SK-N-SH (cell line): ENCODE results near the gene EAPP.

Experiments used
- EP300 ChIP-seq, 2 experiments: IDR thresholded peaks; 2 replicates each; pipeline versions ENCODE4 v1.4.0 to v1.6.1; 2012; ENCODE audit warnings: borderline replicate concordance in 1 of 2, low read depth in 1 of 2, low read length in 1 of 2
- GABPA ChIP-seq: IDR thresholded peaks from 2 replicates; pipeline ENCODE4 v1.4.0; 2012; ENCODE audit warnings: low read depth, mild to moderate bottlenecking
- NRF1 ChIP-seq: IDR thresholded peaks from 2 replicates; pipeline ENCODE4 v1.6.1; 2012; ENCODE audit warnings: low read depth, mild to moderate bottlenecking, low read length
- POLR2AphosphoS5 ChIP-seq: IDR thresholded peaks from 2 replicates; pipeline ENCODE4 v1.6.1; 2012; ENCODE audit warnings: low read depth, low read length
- RAD21 ChIP-seq: IDR thresholded peaks from 2 replicates; pipeline ENCODE4 v1.6.1; 2012; ENCODE audit warnings: mild to moderate bottlenecking, low read length
- REST ChIP-seq: IDR thresholded peaks from 2 replicates; pipeline ENCODE4 v1.6.1; 2012; ENCODE audit warnings: mild to moderate bottlenecking, low read depth, low read length, moderate library complexity
- TAF1 ChIP-seq: IDR thresholded peaks from 2 replicates; pipeline ENCODE4 v1.6.1; 2012; ENCODE audit warnings: low read depth, mild to moderate bottlenecking, low read length, moderate library complexity, borderline replicate concordance
- TF ChIP-seq, protein P1 (sequence below): fragments of 200-600 bp; sonication (generic); IDR thresholded peaks from 2 replicates; pipeline ENCODE4 v1.6.1; 2017; ENCODE audit warnings: antibody characterized with exemption, mild to moderate bottlenecking, moderate library complexity
- TF ChIP-seq, protein P2 (sequence below): IDR thresholded peaks from 2 replicates; pipeline ENCODE4 v1.4.0; 2012; ENCODE audit warnings: low read depth, borderline replicate concordance

- TF ChIP-seq TAF1 (no peak), REST (no peak), NRF1 (no peak), EP300 (IDR thresholded peaks at IDR 0.05; ENCODE audit: borderline replicate concordance in 1 of 2, low read depth in 1 of 2, low read length in 1 of 2) (no peak), GABPA (no peak), RAD21 (no peak), POLR2AphosphoS5 (no peak)
- TF ChIP-seq, protein P1, sequence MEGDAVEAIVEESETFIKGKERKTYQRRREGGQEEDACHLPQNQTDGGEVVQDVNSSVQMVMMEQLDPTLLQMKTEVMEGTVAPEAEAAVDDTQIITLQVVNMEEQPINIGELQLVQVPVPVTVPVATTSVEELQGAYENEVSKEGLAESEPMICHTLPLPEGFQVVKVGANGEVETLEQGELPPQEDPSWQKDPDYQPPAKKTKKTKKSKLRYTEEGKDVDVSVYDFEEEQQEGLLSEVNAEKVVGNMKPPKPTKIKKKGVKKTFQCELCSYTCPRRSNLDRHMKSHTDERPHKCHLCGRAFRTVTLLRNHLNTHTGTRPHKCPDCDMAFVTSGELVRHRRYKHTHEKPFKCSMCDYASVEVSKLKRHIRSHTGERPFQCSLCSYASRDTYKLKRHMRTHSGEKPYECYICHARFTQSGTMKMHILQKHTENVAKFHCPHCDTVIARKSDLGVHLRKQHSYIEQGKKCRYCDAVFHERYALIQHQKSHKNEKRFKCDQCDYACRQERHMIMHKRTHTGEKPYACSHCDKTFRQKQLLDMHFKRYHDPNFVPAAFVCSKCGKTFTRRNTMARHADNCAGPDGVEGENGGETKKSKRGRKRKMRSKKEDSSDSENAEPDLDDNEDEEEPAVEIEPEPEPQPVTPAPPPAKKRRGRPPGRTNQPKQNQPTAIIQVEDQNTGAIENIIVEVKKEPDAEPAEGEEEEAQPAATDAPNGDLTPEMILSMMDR = no peak
- TF ChIP-seq, protein P2, sequence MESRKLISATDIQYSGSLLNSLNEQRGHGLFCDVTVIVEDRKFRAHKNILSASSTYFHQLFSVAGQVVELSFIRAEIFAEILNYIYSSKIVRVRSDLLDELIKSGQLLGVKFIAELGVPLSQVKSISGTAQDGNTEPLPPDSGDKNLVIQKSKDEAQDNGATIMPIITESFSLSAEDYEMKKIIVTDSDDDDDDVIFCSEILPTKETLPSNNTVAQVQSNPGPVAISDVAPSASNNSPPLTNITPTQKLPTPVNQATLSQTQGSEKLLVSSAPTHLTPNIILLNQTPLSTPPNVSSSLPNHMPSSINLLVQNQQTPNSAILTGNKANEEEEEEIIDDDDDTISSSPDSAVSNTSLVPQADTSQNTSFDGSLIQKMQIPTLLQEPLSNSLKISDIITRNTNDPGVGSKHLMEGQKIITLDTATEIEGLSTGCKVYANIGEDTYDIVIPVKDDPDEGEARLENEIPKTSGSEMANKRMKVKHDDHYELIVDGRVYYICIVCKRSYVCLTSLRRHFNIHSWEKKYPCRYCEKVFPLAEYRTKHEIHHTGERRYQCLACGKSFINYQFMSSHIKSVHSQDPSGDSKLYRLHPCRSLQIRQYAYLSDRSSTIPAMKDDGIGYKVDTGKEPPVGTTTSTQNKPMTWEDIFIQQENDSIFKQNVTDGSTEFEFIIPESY = no peak
Measured at GRCh38 chr14:34568803-34569202, 29.3 kb upstream of the EAPP start.
